22Rv1 (cell line): ENCODE measurements around the gene ALDH3A2.

Source experiments
- ZFX ChIP-seq: fragments of 450-650 bp; IDR thresholded peaks from 2 replicates; pipeline ENCODE4 v1.6.1; 2017; ENCODE audit warnings: antibody characterized with exemption, borderline replicate concordance
- TF ChIP-seq, protein P1 (sequence below): fragments of 450-650 bp; IDR thresholded peaks from 2 replicates; pipeline ENCODE4 v1.5.1; 2017; ENCODE audit warnings: mild to moderate bottlenecking

GRCh38 chr17:19630661-19631060 is 17.9 kb upstream of the ALDH3A2 start:
- TF ChIP-seq, protein P1, sequence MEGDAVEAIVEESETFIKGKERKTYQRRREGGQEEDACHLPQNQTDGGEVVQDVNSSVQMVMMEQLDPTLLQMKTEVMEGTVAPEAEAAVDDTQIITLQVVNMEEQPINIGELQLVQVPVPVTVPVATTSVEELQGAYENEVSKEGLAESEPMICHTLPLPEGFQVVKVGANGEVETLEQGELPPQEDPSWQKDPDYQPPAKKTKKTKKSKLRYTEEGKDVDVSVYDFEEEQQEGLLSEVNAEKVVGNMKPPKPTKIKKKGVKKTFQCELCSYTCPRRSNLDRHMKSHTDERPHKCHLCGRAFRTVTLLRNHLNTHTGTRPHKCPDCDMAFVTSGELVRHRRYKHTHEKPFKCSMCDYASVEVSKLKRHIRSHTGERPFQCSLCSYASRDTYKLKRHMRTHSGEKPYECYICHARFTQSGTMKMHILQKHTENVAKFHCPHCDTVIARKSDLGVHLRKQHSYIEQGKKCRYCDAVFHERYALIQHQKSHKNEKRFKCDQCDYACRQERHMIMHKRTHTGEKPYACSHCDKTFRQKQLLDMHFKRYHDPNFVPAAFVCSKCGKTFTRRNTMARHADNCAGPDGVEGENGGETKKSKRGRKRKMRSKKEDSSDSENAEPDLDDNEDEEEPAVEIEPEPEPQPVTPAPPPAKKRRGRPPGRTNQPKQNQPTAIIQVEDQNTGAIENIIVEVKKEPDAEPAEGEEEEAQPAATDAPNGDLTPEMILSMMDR, result no peak
- no peak for TF ChIP-seq ZFX
